Measurements from ENCODE around the gene PRKN.

PRKN gene

GRCh38 chr6:162620073-162620472, 107.5 kb downstream of the PRKN start:
- DNase-seq (ENCODE audit: low read depth), result peak; percentile 17
- TF ChIP-seq MYC (IDR thresholded peaks at IDR 0.05; ENCODE audit: low read depth, low read length) (no peak), POLR2A (IDR thresholded peaks at IDR 0.05; ENCODE audit: extremely low read depth, insufficient read length) (no peak), CTCF (IDR thresholded peaks at IDR 0.05; ENCODE audit: low read depth, low read length) (no peak), MAX (IDR thresholded peaks at IDR 0.05; ENCODE audit: low read depth, low read length) (no peak)
- no peak overlapping the region for H3K4me3 ChIP-seq (ENCODE audit: low read depth, low read length)

- TF ChIP-seq MAX (IDR thresholded peaks at IDR 0.05; ENCODE audit: low read depth, low read length), result no peak
- no peak for TF ChIP-seq CTCF (IDR thresholded peaks at IDR 0.05; ENCODE audit: low read depth, low read length)
- TF ChIP-seq MYC (IDR thresholded peaks at IDR 0.05; ENCODE audit: low read depth, low read length), result no peak
- no peak for TF ChIP-seq POLR2A (IDR thresholded peaks at IDR 0.05; ENCODE audit: extremely low read depth, insufficient read length)
- H3K4me3 ChIP-seq (ENCODE audit: low read depth, low read length), result no peak overlapping the region
- DNase-seq (ENCODE audit: low read depth), result no peak
These were observed 109.0 kb downstream of the PRKN start for GRCh38 chr6:162618448-162619002.

GRCh38 chr6:162615016-162615705, 112.4 kb downstream of the PRKN start:
- DNase-seq (ENCODE audit: low read depth), result peak; percentile 54
- TF ChIP-seq CTCF (IDR thresholded peaks at IDR 0.05; ENCODE audit: low read depth, low read length) (no peak), MYC (IDR thresholded peaks at IDR 0.05; ENCODE audit: low read depth, low read length) (no peak), MAX (IDR thresholded peaks at IDR 0.05; ENCODE audit: low read depth, low read length) (no peak)
- no peak overlapping the region for H3K4me3 ChIP-seq (ENCODE audit: low read depth, low read length)

- TF ChIP-seq POLR2A (IDR thresholded peaks at IDR 0.05; ENCODE audit: extremely low read depth, insufficient read length), result no peak
- TF ChIP-seq MAX (IDR thresholded peaks at IDR 0.05; ENCODE audit: low read depth, low read length), result no peak
- no peak for TF ChIP-seq CTCF (IDR thresholded peaks at IDR 0.05; ENCODE audit: low read depth, low read length)
- TF ChIP-seq MYC (IDR thresholded peaks at IDR 0.05; ENCODE audit: low read depth, low read length), result no peak
- DNase-seq (ENCODE audit: low read depth), result no peak
These were observed 114.3 kb downstream of the PRKN start for GRCh38 chr6:162613310-162613709.

GRCh38 chr6:162612613-162613012, 115.0 kb downstream of the PRKN start:
- TF ChIP-seq POLR2A (IDR thresholded peaks at IDR 0.05; ENCODE audit: extremely low read depth, insufficient read length), result no peak
- no peak for TF ChIP-seq MYC (IDR thresholded peaks at IDR 0.05; ENCODE audit: low read depth, low read length)
- no peak for TF ChIP-seq CTCF (IDR thresholded peaks at IDR 0.05; ENCODE audit: low read depth, low read length)
- TF ChIP-seq MAX (IDR thresholded peaks at IDR 0.05; ENCODE audit: low read depth, low read length), result no peak
- H3K4me3 ChIP-seq (ENCODE audit: low read depth, low read length), result no peak overlapping the region
- DNase-seq (ENCODE audit: low read depth), result no peak

More at GRCh38 chr6:162613310-162613709, 114.3 kb downstream of the PRKN start:
- H3K4me3 ChIP-seq (ENCODE audit: low read depth, low read length), result no peak overlapping the region
